GM23338 (cell line): ENCODE results near the gene FAM171A2.

ENCODE experiments used
- CREB1 ChIP-seq: fragments of 250-450 bp; sonication (Bioruptor Pico); IDR thresholded peaks from 2 replicates; pipeline ENCODE4 v1.5.0; 2020; ENCODE audit warnings: low read depth, mild to moderate bottlenecking, moderate library complexity
- ETS1 ChIP-seq: IDR thresholded peaks from 2 replicates; pipeline ENCODE4 v1.6.1; 2016; ENCODE audit warnings: antibody characterized with exemption
- EZH2 ChIP-seq: fragments of 200-600 bp; sonication (generic); IDR thresholded peaks from one replicate; pipeline ENCODE4 v1.8.0; 2017; ENCODE audit warnings: antibody characterized with exemption, mild to moderate bottlenecking, low read depth; ENCODE audit not compliant: unreplicated experiment
- EZH2phosphoT487 ChIP-seq: fragments of 200-600 bp; sonication (generic); IDR thresholded peaks from one replicate; pipeline ENCODE4 v1.8.1; 2018; ENCODE audit warnings: antibody characterized with exemption; ENCODE audit not compliant: unreplicated experiment
- JUNB ChIP-seq: IDR thresholded peaks from one replicate; pipeline ENCODE4 v1.6.1; 2016; ENCODE audit warnings: antibody characterized with exemption; ENCODE audit not compliant: unreplicated experiment
- POLR2AphosphoS5 ChIP-seq: IDR thresholded peaks from 2 replicates; pipeline ENCODE4 v1.6.1; 2016; ENCODE audit warnings: antibody characterized with exemption, low read depth
- STAT1 ChIP-seq: IDR thresholded peaks from one replicate; pipeline ENCODE4 v1.6.1; 2016; ENCODE audit warnings: antibody characterized with exemption; ENCODE audit not compliant: unreplicated experiment
- ZNF114 ChIP-seq: fragments of 250-450 bp; sonication (Bioruptor Pico); IDR thresholded peaks from 2 replicates; pipeline ENCODE4 v1.5.0; 2020; ENCODE audit warnings: mild to moderate bottlenecking, moderate library complexity
- TF ChIP-seq, protein P1 (sequence below), 2 experiments: fragments of 200-600 bp in 1 of 2; sonication (generic) in 1 of 2; conservative IDR thresholded peaks; 2 replicates each; pipeline versions ENCODE4 v1.5.1 to v1.6.1; 2016 to 2017; ENCODE audit warnings: antibody characterized with exemption in 2 of 2, low read depth in 2 of 2, mild to moderate bottlenecking in 2 of 2, moderate library complexity in 1 of 2
- TF ChIP-seq, protein P2 (sequence below): IDR thresholded peaks from one replicate; pipeline ENCODE4 v1.6.1; 2018; ENCODE audit warnings: antibody characterized with exemption; ENCODE audit not compliant: unreplicated experiment

DNA sequence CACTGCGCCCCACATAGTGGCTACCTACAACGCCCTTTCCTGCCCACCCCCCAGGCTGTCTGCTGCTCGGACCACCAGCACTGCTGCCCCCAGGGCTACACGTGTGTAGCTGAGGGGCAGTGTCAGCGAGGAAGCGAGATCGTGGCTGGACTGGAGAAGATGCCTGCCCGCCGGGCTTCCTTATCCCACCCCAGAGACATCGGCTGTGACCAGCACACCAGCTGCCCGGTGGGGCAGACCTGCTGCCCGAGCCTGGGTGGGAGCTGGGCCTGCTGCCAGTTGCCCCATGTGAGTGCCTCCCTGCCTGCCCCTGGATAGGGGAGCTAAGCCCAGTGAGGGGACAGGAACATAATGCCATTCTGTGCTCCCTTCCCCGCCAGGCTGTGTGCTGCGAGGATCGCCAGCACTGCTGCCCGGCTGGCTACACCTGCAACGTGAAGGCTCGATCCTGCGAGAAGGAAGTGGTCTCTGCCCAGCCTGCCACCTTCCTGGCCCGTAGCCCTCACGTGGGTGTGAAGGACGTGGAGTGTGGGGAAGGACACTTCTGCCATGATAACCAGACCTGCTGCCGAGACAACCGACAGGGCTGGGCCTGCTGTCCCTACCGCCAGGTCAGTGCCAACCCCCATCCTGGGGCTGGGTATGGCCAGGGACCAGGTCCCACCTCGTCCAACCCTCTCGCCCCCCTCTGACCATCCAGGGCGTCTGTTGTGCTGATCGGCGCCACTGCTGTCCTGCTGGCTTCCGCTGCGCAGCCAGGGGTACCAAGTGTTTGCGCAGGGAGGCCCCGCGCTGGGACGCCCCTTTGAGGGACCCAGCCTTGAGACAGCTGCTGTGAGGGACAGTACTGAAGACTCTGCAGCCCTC is 11.5 kb downstream of the FAM171A2 start:
- TF ChIP-seq, protein P1, sequence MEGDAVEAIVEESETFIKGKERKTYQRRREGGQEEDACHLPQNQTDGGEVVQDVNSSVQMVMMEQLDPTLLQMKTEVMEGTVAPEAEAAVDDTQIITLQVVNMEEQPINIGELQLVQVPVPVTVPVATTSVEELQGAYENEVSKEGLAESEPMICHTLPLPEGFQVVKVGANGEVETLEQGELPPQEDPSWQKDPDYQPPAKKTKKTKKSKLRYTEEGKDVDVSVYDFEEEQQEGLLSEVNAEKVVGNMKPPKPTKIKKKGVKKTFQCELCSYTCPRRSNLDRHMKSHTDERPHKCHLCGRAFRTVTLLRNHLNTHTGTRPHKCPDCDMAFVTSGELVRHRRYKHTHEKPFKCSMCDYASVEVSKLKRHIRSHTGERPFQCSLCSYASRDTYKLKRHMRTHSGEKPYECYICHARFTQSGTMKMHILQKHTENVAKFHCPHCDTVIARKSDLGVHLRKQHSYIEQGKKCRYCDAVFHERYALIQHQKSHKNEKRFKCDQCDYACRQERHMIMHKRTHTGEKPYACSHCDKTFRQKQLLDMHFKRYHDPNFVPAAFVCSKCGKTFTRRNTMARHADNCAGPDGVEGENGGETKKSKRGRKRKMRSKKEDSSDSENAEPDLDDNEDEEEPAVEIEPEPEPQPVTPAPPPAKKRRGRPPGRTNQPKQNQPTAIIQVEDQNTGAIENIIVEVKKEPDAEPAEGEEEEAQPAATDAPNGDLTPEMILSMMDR (conservative IDR thresholded peaks at IDR 0.05; ENCODE audit: low read depth in 2 of 2) = no peak
- no peak for TF ChIP-seq EZH2phosphoT487
- no peak for TF ChIP-seq POLR2AphosphoS5
- TF ChIP-seq ETS1 = no peak
- TF ChIP-seq EZH2 = no peak
- no peak for TF ChIP-seq JUNB
- no peak for TF ChIP-seq STAT1
- TF ChIP-seq ZNF114 (CRISPR knock-in tag) = no peak
- TF ChIP-seq, protein P2, sequence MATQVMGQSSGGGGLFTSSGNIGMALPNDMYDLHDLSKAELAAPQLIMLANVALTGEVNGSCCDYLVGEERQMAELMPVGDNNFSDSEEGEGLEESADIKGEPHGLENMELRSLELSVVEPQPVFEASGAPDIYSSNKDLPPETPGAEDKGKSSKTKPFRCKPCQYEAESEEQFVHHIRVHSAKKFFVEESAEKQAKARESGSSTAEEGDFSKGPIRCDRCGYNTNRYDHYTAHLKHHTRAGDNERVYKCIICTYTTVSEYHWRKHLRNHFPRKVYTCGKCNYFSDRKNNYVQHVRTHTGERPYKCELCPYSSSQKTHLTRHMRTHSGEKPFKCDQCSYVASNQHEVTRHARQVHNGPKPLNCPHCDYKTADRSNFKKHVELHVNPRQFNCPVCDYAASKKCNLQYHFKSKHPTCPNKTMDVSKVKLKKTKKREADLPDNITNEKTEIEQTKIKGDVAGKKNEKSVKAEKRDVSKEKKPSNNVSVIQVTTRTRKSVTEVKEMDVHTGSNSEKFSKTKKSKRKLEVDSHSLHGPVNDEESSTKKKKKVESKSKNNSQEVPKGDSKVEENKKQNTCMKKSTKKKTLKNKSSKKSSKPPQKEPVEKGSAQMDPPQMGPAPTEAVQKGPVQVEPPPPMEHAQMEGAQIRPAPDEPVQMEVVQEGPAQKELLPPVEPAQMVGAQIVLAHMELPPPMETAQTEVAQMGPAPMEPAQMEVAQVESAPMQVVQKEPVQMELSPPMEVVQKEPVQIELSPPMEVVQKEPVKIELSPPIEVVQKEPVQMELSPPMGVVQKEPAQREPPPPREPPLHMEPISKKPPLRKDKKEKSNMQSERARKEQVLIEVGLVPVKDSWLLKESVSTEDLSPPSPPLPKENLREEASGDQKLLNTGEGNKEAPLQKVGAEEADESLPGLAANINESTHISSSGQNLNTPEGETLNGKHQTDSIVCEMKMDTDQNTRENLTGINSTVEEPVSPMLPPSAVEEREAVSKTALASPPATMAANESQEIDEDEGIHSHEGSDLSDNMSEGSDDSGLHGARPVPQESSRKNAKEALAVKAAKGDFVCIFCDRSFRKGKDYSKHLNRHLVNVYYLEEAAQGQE = no peak
- no peak for TF ChIP-seq CREB1
